Right cardiac atrium (tissue), 5 donors: ENCODE measurements around the gene MS4A12. TPM values are rescaled to one million over a fixed set of nuclear protein-coding genes. Genes with fewer than 3 reads are reported as not detected.
A peak's percentile ranks its signal among the peaks of the same experiment; 100 is the strongest.
"Not testable (repeated sequence)": the region's sequence is repeated elsewhere in the genome, so short reads cannot be mapped to it uniquely, and the experiment has no call there.

Experiments
- ATAC-seq, 2 donors: fragments of 200-7000 bp; cut with Tn5 transposase; one replicate each; pipeline versions ENCODE4 v1.8.0 to v1.9.1; 2020; ENCODE audit warnings: moderate library complexity in 2 of 2, mild to moderate bottlenecking in 1 of 2
- DNase-seq, 3 donors: peaks; one replicate each; pipeline ENCODE4 v3.0.0-alpha.2; 2020
- H3K27ac ChIP-seq: one replicate; pipeline ENCODE4 v1.5.1; 2013; ENCODE audit warnings: mild to moderate bottlenecking, low read length, control low read depth, moderate library complexity
- H3K27me3 ChIP-seq: one replicate; pipeline ENCODE4 v1.6.1; 2013; ENCODE audit not compliant: control insufficient read depth, insufficient read depth
- H3K4me1 ChIP-seq: one replicate; pipeline ENCODE4 v1.6.1; 2013; ENCODE audit warnings: low read length; ENCODE audit not compliant: control insufficient read depth, insufficient read depth
- H3K4me3 ChIP-seq: one replicate; pipeline ENCODE4 v1.5.1; 2013; ENCODE audit warnings: low read length, control low read depth
- H3K9me3 ChIP-seq: one replicate; pipeline ENCODE4 v1.6.1; 2013; ENCODE audit warnings: low read length; ENCODE audit not compliant: control insufficient read depth
- WGBS: extraction: QIAGEN DNeasy Blood & Tissue Kit; methylation state at CpG from one replicate; pipeline ENCODE4 v1.1.7; 2013; 5-methylcytosine and 5-hydroxymethylcytosine counted together
- intact Hi-C, 4 donors: fragments of 100-400 bp; cut with DNase I; formaldehyde crosslinking; loops; one replicate each; pipeline versions ENCODE4 v1.11.0 to v1.14.0; 2022 to 2023
- polyA plus RNA-seq: library from polyadenylated mRNA; stranded (reverse); fragments of 200-250 nt; gene quantifications from one replicate; pipeline ENCODE4 v1.2.3, GENCODE V29; 2013
- total RNA-seq, 4 donors: library from RNA; stranded (reverse); fragmentation: NEBNext Ultra II Directional; extraction: Animal tissue kit (Norgen Biotek cat#: 25700); gene quantifications; one replicate each; pipeline ENCODE4 v1.2.1, GENCODE V29; 2021
- donor health status: healthy with polysubstance abuse.
- donor health status: DM: no; HTN: yes; CAD: no.
- donor health status: DM: no; HTN: no; CAD: no.
- donor health status: DM: no; HTN: yes; CAD: no; lungs with severe emphysema.
- donor health status: DM: yes; HTN: yes; CAD: no.

Gene MS4A12
- total and polyA plus RNA-seq, 5 donors, result not detected

GRCh38 chr11:60482361-60482760 is 10.2 kb upstream of the MS4A12 start:
- Histone ChIP-seq H3K9me3 (no peaks in the 10 kb centered on the region), H3K27ac (no peak overlapping the region), H3K27me3 (no peaks in the 10 kb centered on the region), H3K4me1 (no peaks in the 10 kb centered on the region), H3K4me3 (no peak overlapping the region)
- no peak for DNase-seq
- ATAC-seq, result peak; percentile 25 to 43
- intact Hi-C loops, result no loop called here
- WGBS, result 27% methylated on average over 2 of the region's 2 CpGs

- H3K9me3 ChIP-seq, result no peaks in the 10 kb centered on the region
- intact Hi-C loops, result no loop called here
- H3K27me3 ChIP-seq, result no peaks in the 10 kb centered on the region
- no peaks in the 10 kb centered on the region for H3K4me1 ChIP-seq
- WGBS, result 66% methylated on average over 5 of the region's 5 CpGs
- H3K27ac ChIP-seq, result no peak overlapping the region
- ATAC-seq, result no peak
- H3K4me3 ChIP-seq, result no peak overlapping the region
- DNase-seq, result peak in 1 of 3 donors; percentile 12
Measured at GRCh38 chr11:60485987-60486386, 6.6 kb upstream of the MS4A12 start.

GRCh38 chr11:60493454-60493853 is 876 bp downstream of the MS4A12 start:
- DNase-seq (no peak), ATAC-seq (no peak)
- H3K27ac ChIP-seq, result no peak overlapping the region
- 75% methylated on average over 2 of the region's 2 CpGs for WGBS
- H3K4me3 ChIP-seq, result no peak overlapping the region
- intact Hi-C loops, result no loop called here
- H3K27me3 ChIP-seq, result no peaks in the 10 kb centered on the region
- no peaks in the 10 kb centered on the region for H3K9me3 ChIP-seq
- no peaks in the 10 kb centered on the region for H3K4me1 ChIP-seq

- no peaks in the 10 kb centered on the region for H3K27me3 ChIP-seq
- no peak overlapping the region for H3K27ac ChIP-seq
- DNase-seq, result no peak
- no peaks in the 10 kb centered on the region for H3K4me1 ChIP-seq
- H3K4me3 ChIP-seq, result no peak overlapping the region
- WGBS, result 71% methylated on average over 2 of the region's 2 CpGs
- no peak for ATAC-seq
- H3K9me3 ChIP-seq, result no peaks in the 10 kb centered on the region
- intact Hi-C loops, result no loop called here
Measured at GRCh38 chr11:60498399-60498798, 5.8 kb downstream of the MS4A12 start.

- WGBS, result 73% methylated on average over 4 of the region's 4 CpGs
- no peak for ATAC-seq
- intact Hi-C loops, result no loop called here
Measured at GRCh38 chr11:60498853-60499252, 6.3 kb downstream of the MS4A12 start.

GRCh38 chr11:60500276-60500910 is 7.8 kb downstream of the MS4A12 start:
- Histone ChIP-seq H3K9me3 (no peaks in the 10 kb centered on the region), H3K27ac (no peak overlapping the region), H3K27me3 (no peaks in the 10 kb centered on the region), H3K4me3 (no peak overlapping the region), H3K4me1 (no peaks in the 10 kb centered on the region)
- DNase-seq (no peak), ATAC-seq (no peak)
- intact Hi-C loops, result no loop called here
- WGBS, result 65% methylated on average over 3 of the region's 3 CpGs

More at GRCh38 chr11:60498853-60499252, 6.3 kb downstream of the MS4A12 start:
- Histone ChIP-seq H3K4me1 (no peaks in the 10 kb centered on the region), H3K27me3 (no peaks in the 10 kb centered on the region), H3K9me3 (no peaks in the 10 kb centered on the region), H3K4me3 (no peak overlapping the region), H3K27ac (no peak overlapping the region)
- DNase-seq, result peak in 1 of 3 donors; percentile 48

GRCh38 chr11:60502221-60502775 is 9.7 kb downstream of the MS4A12 start:
- intact Hi-C loops, result no loop called here
- Histone ChIP-seq H3K27me3 (no peaks in the 10 kb centered on the region), H3K4me3 (no peak overlapping the region), H3K9me3 (no peaks in the 10 kb centered on the region), H3K4me1 (no peaks in the 10 kb centered on the region), H3K27ac (no peak overlapping the region)
- WGBS, result 70% methylated on average over 3 of the region's 3 CpGs
- ATAC-seq, result no peak
- DNase-seq, result no peak

- no peak for DNase-seq
- Histone ChIP-seq H3K9me3 (no peaks in the 10 kb centered on the region), H3K4me1 (no peaks in the 10 kb centered on the region), H3K27ac (no peak overlapping the region), H3K4me3 (no peak overlapping the region), H3K27me3 (no peaks in the 10 kb centered on the region)
- no peak for ATAC-seq
- intact Hi-C loops, result no loop called here
- 76% methylated on average over 3 of the region's 3 CpGs for WGBS
Measured at GRCh38 chr11:60504219-60504905, 11.8 kb downstream of the MS4A12 start.

GRCh38 chr11:60509609-60510008 is 17.0 kb downstream of the MS4A12 start:
- ATAC-seq, H3K27me3 ChIP-seq, H3K9me3 ChIP-seq, DNase-seq, intact Hi-C loops, H3K4me1 ChIP-seq, H3K27ac ChIP-seq, H3K4me3 ChIP-seq: not testable (repeated sequence)
- WGBS, result 79% methylated on average over 15 of the region's 15 CpGs

- DNase-seq, result peak in 1 of 3 donors; percentile 46
- intact Hi-C loops, H3K4me3 ChIP-seq, ATAC-seq, H3K27me3 ChIP-seq, H3K4me1 ChIP-seq, H3K27ac ChIP-seq, H3K9me3 ChIP-seq: not testable (repeated sequence)
- WGBS, result 91% methylated on average over 28 of the region's 28 CpGs
Measured at GRCh38 chr11:60510209-60510608, 17.6 kb downstream of the MS4A12 start.

- no peak overlapping the region for H3K4me3 ChIP-seq
- H3K27me3 ChIP-seq, result no peaks in the 10 kb centered on the region
- no peak for DNase-seq
- H3K27ac ChIP-seq, result no peak overlapping the region
- intact Hi-C loops, result no loop called here
- H3K9me3 ChIP-seq, result no peaks in the 10 kb centered on the region
- WGBS, result 59% methylated on average over 6 of the region's 6 CpGs
- no peaks in the 10 kb centered on the region for H3K4me1 ChIP-seq
- ATAC-seq, result no peak
Measured at GRCh38 chr11:60511393-60511792, 18.8 kb downstream of the MS4A12 start.
